ENCODE results near the gene MME. TPM values are rescaled to one million over a fixed set of nuclear protein-coding genes. Genes with fewer than 3 reads are reported as not detected.

Gene MME
- total RNA-seq, 1 experiment from 2014 or later, result not detected

- intact Hi-C loops (cut with micrococcal nuclease; ENCODE audit: unreplicated experiment), result no loop called here
- Histone ChIP-seq H3K4me1 (ENCODE audit: insufficient read depth, low read length, poor library complexity, severe bottlenecking) (no peaks in the 10 kb centered on the region), H3K27me3 (replicated peaks; ENCODE audit: insufficient read depth, low read depth, low read length, poor library complexity) (peaks cover 21% of the 10 kb centered on the region), H3K4me3 (ENCODE audit: low read depth, low read length, poor library complexity, severe bottlenecking) (no peak overlapping the region), H3K27ac (ENCODE audit: low read depth, low read length, poor library complexity, severe bottlenecking) (no peak overlapping the region), H3K9me3 (ENCODE audit: low read depth, low read length, poor library complexity, severe bottlenecking) (no peaks in the 10 kb centered on the region), H3K36me3 (ENCODE audit: insufficient read depth, low read length, poor library complexity, severe bottlenecking) (no peaks in the 10 kb centered on the region)
- ChIA-PET CTCF (no interaction called here), POLR2A (ENCODE audit: low non-redundant PET) (no interaction called here)
- TF ChIP-seq CTCF (conservative IDR thresholded peaks at IDR 0.05; ENCODE audit: low read depth, low read length), result no peak
- TF ChIP-seq EZH2 (IDR thresholded peaks at IDR 0.05; ENCODE audit: borderline replicate concordance, low read depth, low read length, poor library complexity, severe bottlenecking), result no peak
- BruUV-seq (replicated peaks), result no TSS peak
- DNase-seq (ENCODE audit: low spot score), result no peak
Observed at GRCh38 chr3:155106119-155106518, 26.0 kb downstream of the MME start.

- intact Hi-C loops (cut with micrococcal nuclease; ENCODE audit: unreplicated experiment), result no loop called here
- peaks cover 15% of the 10 kb centered on the region for H3K27me3 ChIP-seq (replicated peaks; ENCODE audit: insufficient read depth, low read depth, low read length, poor library complexity)
- no peak overlapping the region for H3K27ac ChIP-seq (ENCODE audit: low read depth, low read length, poor library complexity, severe bottlenecking)
- H3K9me3 ChIP-seq (ENCODE audit: low read depth, low read length, poor library complexity, severe bottlenecking), result no peaks in the 10 kb centered on the region
- no peak for TF ChIP-seq CTCF (conservative IDR thresholded peaks at IDR 0.05; ENCODE audit: low read depth, low read length)
- no peak for TF ChIP-seq EZH2 (IDR thresholded peaks at IDR 0.05; ENCODE audit: borderline replicate concordance, low read depth, low read length, poor library complexity, severe bottlenecking)
- H3K4me3 ChIP-seq (ENCODE audit: low read depth, low read length, poor library complexity, severe bottlenecking), result no peak overlapping the region
- ChIA-PET POLR2A (ENCODE audit: low non-redundant PET) (no interaction called here), CTCF (no interaction called here)
- no TSS peak for BruUV-seq (replicated peaks)
- no peak for DNase-seq (ENCODE audit: low spot score)
- H3K4me1 ChIP-seq (ENCODE audit: insufficient read depth, low read length, poor library complexity, severe bottlenecking), result no peaks in the 10 kb centered on the region
- H3K36me3 ChIP-seq (ENCODE audit: insufficient read depth, low read length, poor library complexity, severe bottlenecking), result no peaks in the 10 kb centered on the region
Observed at GRCh38 chr3:155110022-155110421, 29.9 kb downstream of the MME start.

GRCh38 chr3:155110996-155111901 lies 31.1 kb downstream of the MME start:
- no peak for TF ChIP-seq CTCF (conservative IDR thresholded peaks at IDR 0.05; ENCODE audit: low read depth, low read length)
- no peak for TF ChIP-seq EZH2 (IDR thresholded peaks at IDR 0.05; ENCODE audit: borderline replicate concordance, low read depth, low read length, poor library complexity, severe bottlenecking)
- Histone ChIP-seq H3K36me3 (ENCODE audit: insufficient read depth, low read length, poor library complexity, severe bottlenecking) (no peaks in the 10 kb centered on the region), H3K4me3 (ENCODE audit: low read depth, low read length, poor library complexity, severe bottlenecking) (no peak overlapping the region), H3K27ac (ENCODE audit: low read depth, low read length, poor library complexity, severe bottlenecking) (no peak overlapping the region), H3K9me3 (ENCODE audit: low read depth, low read length, poor library complexity, severe bottlenecking) (no peaks in the 10 kb centered on the region), H3K4me1 (ENCODE audit: insufficient read depth, low read length, poor library complexity, severe bottlenecking) (no peaks in the 10 kb centered on the region), H3K27me3 (replicated peaks; ENCODE audit: insufficient read depth, low read depth, low read length, poor library complexity) (peaks cover 7% of the 10 kb centered on the region)
- intact Hi-C loops (cut with micrococcal nuclease; ENCODE audit: unreplicated experiment), result no loop called here
- BruUV-seq (replicated peaks), result no TSS peak
- DNase-seq (ENCODE audit: low spot score), result no peak
- CTCF ChIA-PET, result no interaction called here
- POLR2A ChIA-PET (ENCODE audit: low non-redundant PET), result no interaction called here
